HUES6 (cell line): ENCODE data around the gene ZNF212.
"Not testable (repeated sequence)": the region's sequence is repeated elsewhere in the genome, so short reads cannot be mapped to it uniquely, and the experiment has no call there.

Experiments
- H3K27ac ChIP-seq: 2 replicates; pipeline ENCODE4 v1.7.0; 2013; ENCODE audit warnings: low read depth, mild to moderate bottlenecking, low read length, inconsistent platforms
- H3K27me3 ChIP-seq: 2 replicates; pipeline ENCODE4 v1.6.1; 2013; ENCODE audit warnings: low read length; ENCODE audit not compliant: control insufficient read depth, insufficient read depth
- H3K36me3 ChIP-seq: 2 replicates; pipeline ENCODE4 v1.6.1; 2013; ENCODE audit warnings: low read length; ENCODE audit not compliant: control insufficient read depth, insufficient read depth
- H3K4me1 ChIP-seq: 2 replicates; pipeline ENCODE4 v1.6.1; 2013; ENCODE audit warnings: low read length; ENCODE audit not compliant: control insufficient read depth, insufficient read depth
- H3K4me3 ChIP-seq: 2 replicates; pipeline ENCODE4 v1.5.1; 2013; ENCODE audit warnings: low read depth, low read length
- H3K9ac ChIP-seq: one replicate; pipeline ENCODE4 v1.6.1; 2013; ENCODE audit warnings: mild to moderate bottlenecking, low read length
- H3K9me3 ChIP-seq: 2 replicates; pipeline ENCODE4 v1.6.1; 2013; ENCODE audit warnings: low read depth, low read length; ENCODE audit not compliant: control insufficient read depth, insufficient read depth

Gene ZNF212

DNA sequence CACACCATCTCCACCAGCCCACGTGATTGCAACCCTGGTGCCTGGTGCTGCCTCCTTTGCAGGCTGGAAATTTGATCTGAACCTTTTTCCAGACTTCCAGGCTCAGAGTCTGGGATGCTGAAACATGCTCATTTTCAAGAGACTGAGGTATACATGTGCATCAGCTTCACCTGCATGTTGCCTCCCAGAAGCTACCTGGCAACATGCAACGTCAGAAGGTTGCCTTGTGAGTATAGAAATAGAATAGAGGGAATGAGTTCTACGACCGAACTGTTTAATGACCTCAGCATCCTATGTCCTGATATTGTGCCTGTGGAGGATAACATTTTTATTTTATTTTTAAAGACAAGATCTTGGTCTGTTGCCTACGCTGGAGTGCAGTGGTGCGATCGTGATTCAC lies 1.9 kb upstream of the ZNF212 start:
- no peak overlapping the region for H3K4me3 ChIP-seq
- no peak overlapping the region for H3K27ac ChIP-seq

DNA sequence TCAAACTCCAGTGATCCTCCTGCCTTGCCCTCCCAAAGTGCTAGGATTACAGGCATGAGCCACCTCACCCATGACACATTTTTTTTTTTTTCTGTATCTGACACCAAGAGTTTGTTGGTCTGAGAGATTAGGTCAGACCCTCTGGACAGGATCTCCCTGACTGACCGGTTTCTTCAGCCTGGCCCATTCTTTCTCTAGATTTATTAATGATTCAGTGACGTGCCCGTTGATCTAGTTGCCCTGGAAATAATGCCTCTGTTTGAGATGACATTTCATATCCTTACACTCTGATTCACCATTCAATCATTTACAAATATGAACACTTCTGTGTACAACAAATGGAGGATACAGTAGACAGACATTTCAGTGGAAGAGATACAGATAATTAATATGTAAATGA lies 1.4 kb upstream of the ZNF212 start:
- no peak overlapping the region for H3K27ac ChIP-seq
- H3K4me1 ChIP-seq = peaks cover 8% of the 10 kb centered on the region; the same call in 1 of the 2 replicates
- H3K4me3 ChIP-seq = no peak overlapping the region
- no peak overlapping the region for H3K9ac ChIP-seq
- peaks cover 3% of the 10 kb centered on the region; the same call in 1 of the 2 replicates for H3K9me3 ChIP-seq
- H3K36me3 ChIP-seq = no peaks in the 10 kb centered on the region
- peaks cover 15% of the 10 kb centered on the region; the same call in 1 of the 2 replicates for H3K27me3 ChIP-seq

More for the DNA sequence above, 1.9 kb upstream of the ZNF212 start:
- no peaks in the 10 kb centered on the region for H3K36me3 ChIP-seq
- peaks cover 15% of the 10 kb centered on the region; the same call in 1 of the 2 replicates for H3K27me3 ChIP-seq
- H3K4me1 ChIP-seq = peaks cover 8% of the 10 kb centered on the region; the same call in 1 of the 2 replicates
- H3K9ac ChIP-seq = no peak overlapping the region
- H3K9me3 ChIP-seq = peaks cover under 1% of the 10 kb centered on the region; the same call in 1 of the 2 replicates

DNA sequence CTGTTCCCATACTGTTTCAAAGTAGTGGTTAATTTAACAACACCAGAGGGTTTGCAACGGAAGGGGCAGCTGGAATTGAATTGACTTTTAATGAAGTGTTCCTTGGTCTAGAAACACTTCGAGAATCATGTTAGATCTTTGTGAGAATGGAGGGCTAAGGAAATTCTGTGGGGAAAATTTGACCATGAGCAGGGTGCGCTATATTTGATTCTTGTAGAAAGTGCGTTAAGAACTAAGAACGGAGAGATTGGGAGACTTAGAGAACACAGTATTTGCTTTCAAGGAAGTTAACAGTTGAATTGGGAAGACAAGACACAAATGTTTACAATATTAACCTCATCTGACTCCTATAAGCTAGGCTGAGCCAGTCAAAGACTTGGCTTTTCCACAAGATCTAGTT lies 1.2 kb downstream of the ZNF212 start:
- Histone ChIP-seq H3K9ac (peak overlapping the region; percentile 42), H3K27ac (no peak overlapping the region), H3K36me3 (no peaks in the 10 kb centered on the region), H3K27me3 (peaks cover 15% of the 10 kb centered on the region; the same call in 1 of the 2 replicates), H3K4me1 (peaks cover 8% of the 10 kb centered on the region; the same call in 1 of the 2 replicates), H3K9me3 (peaks cover 3% of the 10 kb centered on the region; the same call in 1 of the 2 replicates), H3K4me3 (peak overlapping the region; percentile 99)

- peaks cover 3% of the 10 kb centered on the region; the same call in 1 of the 2 replicates for H3K9me3 ChIP-seq
- H3K9ac ChIP-seq = no peak overlapping the region
- no peaks in the 10 kb centered on the region for H3K36me3 ChIP-seq
- H3K27me3 ChIP-seq = peaks cover 11% of the 10 kb centered on the region; the same call in 1 of the 2 replicates
- no peak overlapping the region for H3K27ac ChIP-seq
- H3K4me3 ChIP-seq = no peak overlapping the region
- H3K4me1 ChIP-seq = peaks cover 8% of the 10 kb centered on the region; the same call in 1 of the 2 replicates
These were observed 2.2 kb downstream of the ZNF212 start for GRCh38 chr7:149241696-149242095.

GRCh38 chr7:149245244-149245643 lies 5.8 kb downstream of the ZNF212 start:
- no peak overlapping the region for H3K9ac ChIP-seq
- H3K4me1 ChIP-seq = 0 out of 2 replicates have a peak, but pooled peaks cover 6% of the 10 kb centered on the region

GRCh38 chr7:149245744-149246143 lies 6.3 kb downstream of the ZNF212 start:
- no peak overlapping the region for H3K4me3 ChIP-seq
- H3K4me1 ChIP-seq = 0 out of 2 replicates have a peak, but pooled peaks cover 1% of the 10 kb centered on the region
- peaks cover 3% of the 10 kb centered on the region; the same call in 1 of the 2 replicates for H3K9me3 ChIP-seq
- H3K27me3 ChIP-seq = no peaks in the 10 kb centered on the region
- H3K27ac ChIP-seq = no peak overlapping the region
- no peak overlapping the region for H3K9ac ChIP-seq
- peaks cover 9% of the 10 kb centered on the region for H3K36me3 ChIP-seq

More at GRCh38 chr7:149245244-149245643, 5.8 kb downstream of the ZNF212 start:
- Histone ChIP-seq H3K27ac (no peak overlapping the region), H3K27me3 (no peaks in the 10 kb centered on the region), H3K4me3 (no peak overlapping the region), H3K9me3 (peaks cover 3% of the 10 kb centered on the region; the same call in 1 of the 2 replicates), H3K36me3 (peaks cover 4% of the 10 kb centered on the region; the same call in 1 of the 2 replicates)

GRCh38 chr7:149248777-149249176 lies 9.3 kb downstream of the ZNF212 start:
- no peaks in the 10 kb centered on the region for H3K27me3 ChIP-seq
- no peak overlapping the region for H3K9ac ChIP-seq
- no peak overlapping the region for H3K27ac ChIP-seq
- H3K9me3 ChIP-seq = no peaks in the 10 kb centered on the region
- H3K4me1 ChIP-seq = no peaks in the 10 kb centered on the region
- no peak overlapping the region for H3K4me3 ChIP-seq
- peaks cover 34% of the 10 kb centered on the region for H3K36me3 ChIP-seq

GRCh38 chr7:149250151-149250550 lies 10.7 kb downstream of the ZNF212 start:
- H3K9ac ChIP-seq, H3K9me3 ChIP-seq, H3K27me3 ChIP-seq, H3K4me1 ChIP-seq, H3K27ac ChIP-seq, H3K4me3 ChIP-seq: not testable (repeated sequence)
- H3K36me3 ChIP-seq = peaks cover 46% of the 10 kb centered on the region

- not testable (repeated sequence) for H3K27me3 ChIP-seq, H3K9ac ChIP-seq, H3K4me1 ChIP-seq, H3K4me3 ChIP-seq, H3K9me3 ChIP-seq, H3K27ac ChIP-seq
- H3K36me3 ChIP-seq = peaks cover 55% of the 10 kb centered on the region
These were observed 12.1 kb downstream of the ZNF212 start for GRCh38 chr7:149251518-149251917.

- Histone ChIP-seq H3K9ac (no peak overlapping the region), H3K27ac (no peak overlapping the region), H3K4me1 (no peaks in the 10 kb centered on the region), H3K27me3 (no peaks in the 10 kb centered on the region), H3K36me3 (peaks cover 55% of the 10 kb centered on the region), H3K4me3 (no peak overlapping the region), H3K9me3 (no peaks in the 10 kb centered on the region)
These were observed 12.9 kb downstream of the ZNF212 start for GRCh38 chr7:149252378-149252777.

- H3K4me1 ChIP-seq = no peaks in the 10 kb centered on the region
- no peak overlapping the region for H3K4me3 ChIP-seq
- H3K36me3 ChIP-seq = peaks cover 55% of the 10 kb centered on the region
- no peak overlapping the region for H3K27ac ChIP-seq
- H3K9ac ChIP-seq = no peak overlapping the region
- no peaks in the 10 kb centered on the region for H3K9me3 ChIP-seq
- H3K27me3 ChIP-seq = no peaks in the 10 kb centered on the region
These were observed 14.2 kb downstream of the ZNF212 start for GRCh38 chr7:149253665-149254064.
